ENCODE results near the gene IGSF9.

Gene IGSF9

GRCh38 chr1:159879136-159879535 lies 66.3 kb downstream of the IGSF9 start:
- in situ Hi-C loops (cut with MboI; ENCODE audit: low sequenced_read_pairs) = no loop called here

DNA sequence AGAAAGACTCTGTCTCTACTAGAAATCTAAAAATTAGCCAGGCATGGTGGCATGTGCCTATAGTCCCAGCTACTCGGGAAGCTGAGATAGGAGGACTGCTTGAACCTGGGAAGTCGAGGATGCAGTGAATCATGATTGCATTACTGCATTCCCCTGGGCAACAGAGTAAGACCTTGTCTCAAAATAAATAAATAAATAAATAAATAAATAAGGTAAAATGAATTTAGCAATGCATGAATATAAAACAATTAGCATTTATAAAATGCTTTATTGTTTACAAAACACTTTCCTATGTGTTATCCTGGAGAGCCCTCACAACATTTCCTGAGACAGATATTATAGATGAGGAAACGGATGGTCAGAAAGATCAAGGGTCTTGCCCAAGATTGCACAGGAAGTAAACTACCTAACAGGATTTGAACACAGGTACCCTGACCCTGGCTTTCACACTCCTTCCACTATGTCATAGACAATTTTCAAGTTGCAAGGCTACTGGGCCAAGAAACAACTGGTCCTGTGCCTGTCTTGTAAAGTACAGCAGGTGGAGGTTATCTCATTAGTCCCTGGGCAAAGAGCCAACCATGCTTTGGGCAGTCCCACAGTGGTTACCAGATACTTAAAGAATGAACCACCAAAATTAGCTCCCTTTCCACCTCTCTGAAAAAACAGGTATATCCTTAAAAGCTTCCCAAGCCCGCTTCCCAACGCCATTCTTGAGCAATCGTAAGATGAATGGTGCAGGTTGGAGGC lies 67.5 kb downstream of the IGSF9 start:
- in situ Hi-C loops (cut with MboI; ENCODE audit: low sequenced_read_pairs) = no loop called here

All from HL-60/S4 (cell line).